GM12864 (cell line): ENCODE results near the gene TTC31.

Experiments
- DNase-seq: peaks from one replicate; pipeline ENCODE4 v3.0.0-alpha.2; 2011; ENCODE audit warnings: low read depth
- H3K4me3 ChIP-seq: 2 replicates; pipeline ENCODE4 v1.5.1; 2011; ENCODE audit warnings: mild to moderate bottlenecking, low read depth, low read length, control low read depth
- TF ChIP-seq, protein P1 (sequence below): IDR thresholded peaks from 2 replicates; pipeline ENCODE4 v1.5.1; 2011; ENCODE audit warnings: low read depth, mild to moderate bottlenecking, moderate library complexity, low read length, control low read depth, inconsistent platforms; ENCODE audit errors: missing control alignments

Gene TTC31

DNA sequence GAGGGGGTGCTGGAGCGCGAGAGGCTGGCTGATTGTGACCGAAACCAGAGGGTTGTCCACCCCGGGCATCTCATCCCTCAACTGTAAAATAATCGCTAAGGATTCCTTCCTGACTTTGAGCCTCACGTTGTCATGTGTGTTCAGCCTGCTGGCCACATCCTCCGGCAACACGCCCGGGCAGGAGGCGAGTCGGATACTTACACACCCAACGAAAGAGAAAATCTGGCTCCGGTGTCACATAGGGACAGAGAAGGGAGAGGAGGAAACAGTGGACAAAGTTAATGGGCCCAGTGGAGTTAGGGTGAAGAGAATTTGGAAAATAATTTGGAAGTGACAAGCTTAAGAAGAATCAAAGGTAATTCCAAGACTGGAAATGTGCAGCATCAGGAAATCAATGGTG lies 33.8 kb downstream of the TTC31 start:
- no peak overlapping the region; the same call in 1 of the 2 replicates for H3K4me3 ChIP-seq
- TF ChIP-seq, protein P1, sequence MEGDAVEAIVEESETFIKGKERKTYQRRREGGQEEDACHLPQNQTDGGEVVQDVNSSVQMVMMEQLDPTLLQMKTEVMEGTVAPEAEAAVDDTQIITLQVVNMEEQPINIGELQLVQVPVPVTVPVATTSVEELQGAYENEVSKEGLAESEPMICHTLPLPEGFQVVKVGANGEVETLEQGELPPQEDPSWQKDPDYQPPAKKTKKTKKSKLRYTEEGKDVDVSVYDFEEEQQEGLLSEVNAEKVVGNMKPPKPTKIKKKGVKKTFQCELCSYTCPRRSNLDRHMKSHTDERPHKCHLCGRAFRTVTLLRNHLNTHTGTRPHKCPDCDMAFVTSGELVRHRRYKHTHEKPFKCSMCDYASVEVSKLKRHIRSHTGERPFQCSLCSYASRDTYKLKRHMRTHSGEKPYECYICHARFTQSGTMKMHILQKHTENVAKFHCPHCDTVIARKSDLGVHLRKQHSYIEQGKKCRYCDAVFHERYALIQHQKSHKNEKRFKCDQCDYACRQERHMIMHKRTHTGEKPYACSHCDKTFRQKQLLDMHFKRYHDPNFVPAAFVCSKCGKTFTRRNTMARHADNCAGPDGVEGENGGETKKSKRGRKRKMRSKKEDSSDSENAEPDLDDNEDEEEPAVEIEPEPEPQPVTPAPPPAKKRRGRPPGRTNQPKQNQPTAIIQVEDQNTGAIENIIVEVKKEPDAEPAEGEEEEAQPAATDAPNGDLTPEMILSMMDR = no peak
- DNase-seq = no peak

GRCh38 chr2:74522516-74522915 lies 39.6 kb downstream of the TTC31 start:
- TF ChIP-seq, protein P1 = no peak
- no peak for DNase-seq
- no peak overlapping the region for H3K4me3 ChIP-seq

- TF ChIP-seq, protein P1 = no peak
- no peak for DNase-seq
- H3K4me3 ChIP-seq = no peak overlapping the region
Measured at GRCh38 chr2:74524005-74524404, 41.1 kb downstream of the TTC31 start.

- TF ChIP-seq, protein P1 = no peak
- DNase-seq = no peak
- H3K4me3 ChIP-seq = no peak overlapping the region
Measured at GRCh38 chr2:74524955-74525716, 42.3 kb downstream of the TTC31 start.

- no peak within 1 kb of the TSS for H3K4me3 ChIP-seq
- DNase-seq = peak; percentile 61
- TF ChIP-seq, protein P1 = no peak
Measured at GRCh38 chr2:74525717-74526648, 43.1 kb downstream of the TTC31 start, which contains the start of gene DQX1. DQX1 (minus strand) TSS chr2:74526231; CDS start chr2:74525729, 502 bp downstream.

- no peak for DNase-seq
- no peak overlapping the region for H3K4me3 ChIP-seq
- TF ChIP-seq, protein P1 = no peak
Measured at GRCh38 chr2:74526649-74527230, 43.9 kb downstream of the TTC31 start.
